ENCODE results near the gene MSH6.
"Not testable (repeated sequence)": the region's sequence is repeated elsewhere in the genome, so short reads cannot be mapped to it uniquely, and the experiment has no call there.

Gene MSH6

GRCh38 chr2:47849368-47849767 is 66.4 kb downstream of the MSH6 start:
- DNase-seq, result no peak

- no peak for DNase-seq
Observed at GRCh38 chr2:47850198-47850597, 67.3 kb downstream of the MSH6 start.

- DNase-seq, result not testable (repeated sequence)
Observed at GRCh38 chr2:47853067-47853777, 70.3 kb downstream of the MSH6 start.
